GM18858 (cell line): ENCODE measurements around the gene ITIH2.
A peak's percentile ranks its signal among the peaks of the same experiment; 100 is the strongest.
"Not testable (repeated sequence)": the region's sequence is repeated elsewhere in the genome, so short reads cannot be mapped to it uniquely, and the experiment has no call there.

Source experiments
- ATAC-seq: cut with Tn5 transposase; IDR thresholded peaks from one replicate; pipeline ENCODE4 v1.9.1; 2021; ENCODE audit not compliant: unreplicated experiment

The ITIH2 gene

GRCh38 chr10:7734821-7735220 is 31.7 kb downstream of the ITIH2 start:
- ATAC-seq = no peak

- ATAC-seq = no peak
Measured at GRCh38 chr10:7738536-7739407, 35.7 kb downstream of the ITIH2 start.

GRCh38 chr10:7744307-7744706 is 41.2 kb downstream of the ITIH2 start:
- ATAC-seq = no peak

- ATAC-seq = not testable (repeated sequence)
Measured at GRCh38 chr10:7748637-7749036, 45.5 kb downstream of the ITIH2 start.

- no peak for ATAC-seq
Measured at GRCh38 chr10:7750222-7750621, 47.1 kb downstream of the ITIH2 start.

GRCh38 chr10:7752251-7752650 is 49.1 kb downstream of the ITIH2 start:
- ATAC-seq = no peak

GRCh38 chr10:7755103-7755502 is 52.0 kb downstream of the ITIH2 start:
- no peak for ATAC-seq

- no peak for ATAC-seq
Measured at GRCh38 chr10:7756360-7756992, 53.4 kb downstream of the ITIH2 start.

- no peak for ATAC-seq
Measured at GRCh38 chr10:7763929-7764328, 60.8 kb downstream of the ITIH2 start.

- ATAC-seq = no peak
Measured at GRCh38 chr10:7766241-7766640, 63.1 kb downstream of the ITIH2 start.

- ATAC-seq = no peak
Measured at GRCh38 chr10:7767209-7767608, 64.1 kb downstream of the ITIH2 start.

- ATAC-seq = no peak
Measured at GRCh38 chr10:7768417-7768816, 65.3 kb downstream of the ITIH2 start.

- ATAC-seq = no peak
Measured at GRCh38 chr10:7773845-7774801, 71.0 kb downstream of the ITIH2 start.

GRCh38 chr10:7776777-7777176 is 73.7 kb downstream of the ITIH2 start:
- no peak for ATAC-seq

GRCh38 chr10:7782194-7782593 is 79.1 kb downstream of the ITIH2 start:
- ATAC-seq = not testable (repeated sequence)

GRCh38 chr10:7786430-7786829 is 83.3 kb downstream of the ITIH2 start:
- ATAC-seq = no peak

- no peak for ATAC-seq
Measured at GRCh38 chr10:7787150-7787856, 84.2 kb downstream of the ITIH2 start.

- peak; percentile 89 for ATAC-seq
Measured at GRCh38 chr10:7787857-7788638, 84.9 kb downstream of the ITIH2 start, which contains the start of the genes ATP5F1C and KIN. Gene ATP5F1C, plus strand, starts transcription at chr10:7788177. Its CDS starts 31 bp downstream, at chr10:7788208. Gene KIN, minus strand, starts transcription at chr10:7787993. Its CDS starts 60 bp downstream, at chr10:7787933.

- peak; percentile 7 for ATAC-seq
Measured at GRCh38 chr10:7788639-7789286, 85.6 kb downstream of the ITIH2 start.
